Glomerular visceral epithelial cell (primary cell): ENCODE measurements around the gene ACSBG1.
A peak's percentile ranks its signal among the peaks of the same experiment; 100 is the strongest.
"Not testable (repeated sequence)": the region's sequence is repeated elsewhere in the genome, so short reads cannot be mapped to it uniquely, and the experiment has no call there.

Source experiments
- DNase-seq: peaks from one replicate; pipeline ENCODE4 v3.0.0-alpha.2; 2016; ENCODE audit errors: extremely low spot score

Gene ACSBG1

GRCh38 chr15:78249131-78249530 lies 14.8 kb upstream of the ACSBG1 start:
- no peak for DNase-seq

- DNase-seq = no peak
Observed at GRCh38 chr15:78247911-78248310, 13.5 kb upstream of the ACSBG1 start.

GRCh38 chr15:78245976-78246620 lies 11.7 kb upstream of the ACSBG1 start:
- DNase-seq = not testable (repeated sequence)

GRCh38 chr15:78245392-78245791 lies 11.0 kb upstream of the ACSBG1 start:
- DNase-seq = not testable (repeated sequence)

- DNase-seq = peak; percentile 12
Observed at GRCh38 chr15:78244893-78245292, 10.5 kb upstream of the ACSBG1 start.

- DNase-seq = no peak
Observed at GRCh38 chr15:78244101-78244500, 9.7 kb upstream of the ACSBG1 start.

GRCh38 chr15:78243491-78243941 lies 9.2 kb upstream of the ACSBG1 start:
- DNase-seq = peak; percentile 77

- DNase-seq = no peak
Observed at GRCh38 chr15:78243058-78243457, 8.7 kb upstream of the ACSBG1 start.

GRCh38 chr15:78242128-78242527 lies 7.8 kb upstream of the ACSBG1 start:
- peak; percentile 14 for DNase-seq

GRCh38 chr15:78241017-78241416 lies 6.7 kb upstream of the ACSBG1 start:
- DNase-seq = peak; percentile 75

- DNase-seq = no peak
Observed at GRCh38 chr15:78239811-78240210, 5.4 kb upstream of the ACSBG1 start.

- DNase-seq = no peak
Observed at GRCh38 chr15:78237146-78237545, 2.8 kb upstream of the ACSBG1 start.

GRCh38 chr15:78236491-78236890 lies 2.1 kb upstream of the ACSBG1 start:
- DNase-seq = no peak

GRCh38 chr15:78233496-78233895 lies 869 bp downstream of the ACSBG1 start:
- no peak for DNase-seq

- DNase-seq = no peak
Observed at GRCh38 chr15:78232951-78233350, 1.4 kb downstream of the ACSBG1 start.

GRCh38 chr15:78229431-78230406 lies 4.6 kb downstream of the ACSBG1 start:
- no peak for DNase-seq

GRCh38 chr15:78228356-78228996 lies 5.9 kb downstream of the ACSBG1 start:
- DNase-seq = no peak

- DNase-seq = no peak
Observed at GRCh38 chr15:78225783-78226541, 8.4 kb downstream of the ACSBG1 start.

GRCh38 chr15:78224023-78224411 lies 10.3 kb downstream of the ACSBG1 start:
- DNase-seq = no peak

GRCh38 chr15:78223396-78224022 lies 10.9 kb downstream of the ACSBG1 start:
- no peak for DNase-seq

- DNase-seq = no peak
Observed at GRCh38 chr15:78222745-78223395, 11.5 kb downstream of the ACSBG1 start.
